PC-3 (cell line): ENCODE data around the gene GALNT2.

ENCODE experiments used
- CTCF ChIP-seq: fragments of 300-600 bp; sonication (generic); conservative IDR thresholded peaks from 2 replicates; pipeline ENCODE4 v1.5.1; 2017; ENCODE audit warnings: antibody characterized with exemption, low read depth, mild to moderate bottlenecking, low read length
- EZH2 ChIP-seq: fragments of 300-600 bp; sonication (generic); IDR thresholded peaks from one replicate; pipeline ENCODE4 v1.6.1; 2017; ENCODE audit warnings: antibody characterized with exemption, mild to moderate bottlenecking, low read length; ENCODE audit not compliant: unreplicated experiment
- EZH2phosphoT487 ChIP-seq: fragments of 300-600 bp; sonication (generic); IDR thresholded peaks from 2 replicates; pipeline ENCODE4 v1.6.1; 2018; ENCODE audit warnings: mild to moderate bottlenecking, antibody characterized with exemption, low read length, borderline replicate concordance

DNA sequence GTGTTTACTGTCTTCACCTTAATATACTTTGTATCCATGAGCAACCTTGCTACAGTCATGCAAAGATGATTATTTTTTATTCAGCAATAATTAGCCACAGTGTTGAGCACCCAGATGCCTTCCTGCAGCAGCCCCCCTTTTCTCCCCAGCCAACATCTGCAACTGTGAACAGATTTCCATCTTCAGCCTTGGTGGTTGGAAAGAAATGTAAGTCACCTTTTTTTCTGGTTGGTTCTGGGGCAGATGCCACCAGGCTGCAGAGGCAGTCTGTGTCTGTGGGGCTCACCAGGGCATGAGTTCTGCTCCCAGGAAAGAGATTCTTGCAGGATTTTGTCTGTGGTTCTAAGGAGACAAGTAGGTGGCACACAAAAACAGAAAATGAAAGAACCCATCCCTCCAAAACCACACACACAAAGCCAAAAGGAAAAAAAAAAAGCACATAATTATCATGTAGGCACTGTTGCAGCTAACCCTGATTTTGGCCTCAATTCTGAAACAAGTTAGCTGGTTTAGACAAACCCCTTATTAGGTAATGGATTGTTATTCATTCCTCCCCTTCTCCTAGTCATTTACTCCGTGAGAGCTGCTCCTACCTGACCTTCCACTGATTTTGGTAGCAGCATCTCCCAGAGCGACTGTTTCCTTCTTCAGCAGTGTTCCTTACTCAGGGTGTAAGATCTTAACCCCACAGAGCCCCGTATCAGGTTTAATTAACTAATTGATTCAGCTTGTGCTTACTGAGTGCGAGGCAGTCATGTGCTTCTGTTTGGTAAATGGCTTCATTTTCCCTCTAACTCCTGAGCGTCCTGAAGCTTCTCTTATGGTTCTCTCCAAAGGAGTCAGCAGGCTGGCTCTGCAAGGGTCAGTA, 36.5 kb downstream of the GALNT2 start:
- TF ChIP-seq EZH2phosphoT487 (no peak), CTCF (no peak), EZH2 (no peak)
